IPS DF 6.9 (cell line): ENCODE measurements around the gene TRIM60.
"Not testable (repeated sequence)": the region's sequence is repeated elsewhere in the genome, so short reads cannot be mapped to it uniquely, and the experiment has no call there.

Experiments used
- DNase-seq: peaks from one replicate; pipeline ENCODE4 v3.0.0-alpha.2; 2013; ENCODE audit warnings: low read depth, low spot score
- H3K27ac ChIP-seq: one replicate; pipeline ENCODE4 v1.5.1; 2013; ENCODE audit warnings: low read length, control low read depth
- H3K27me3 ChIP-seq: 2 replicates; pipeline ENCODE4 v1.6.1; 2013; ENCODE audit warnings: mild to moderate bottlenecking, low read length; ENCODE audit not compliant: control insufficient read depth, insufficient read depth
- H3K36me3 ChIP-seq: 2 replicates; pipeline ENCODE4 v1.6.1; 2013; ENCODE audit warnings: low read length; ENCODE audit not compliant: control insufficient read depth, insufficient read depth
- H3K4me1 ChIP-seq: 2 replicates; pipeline ENCODE4 v1.6.1; 2013; ENCODE audit warnings: low read length; ENCODE audit not compliant: control insufficient read depth, insufficient read depth
- H3K4me3 ChIP-seq: 2 replicates; pipeline ENCODE4 v1.5.1; 2013; ENCODE audit warnings: mild to moderate bottlenecking, low read length
- H3K9me3 ChIP-seq: 2 replicates; pipeline ENCODE4 v1.6.1; 2013; ENCODE audit warnings: low read length, inconsistent platforms; ENCODE audit not compliant: control insufficient read depth, insufficient read depth
- WGBS: extraction: QIAGEN DNeasy Blood & Tissue Kit; methylation state at CpG from one replicate; pipeline ENCODE4 v1.1.7; 2013; ENCODE audit warnings: mixed read lengths, missing lambda C conversion rate; ENCODE audit not compliant: insufficient read length, insufficient coverage; 5-methylcytosine and 5-hydroxymethylcytosine counted together

The TRIM60 gene

GRCh38 chr4:165053645-165054044 lies 21.8 kb downstream of the TRIM60 start, which contains the start of gene TRIM75:
Gene TRIM75 (plus strand): TSS chr4:165053866. CDS start chr4:165059148, 5,282 bp downstream.
- Histone ChIP-seq H3K27me3 (no peaks in the 10 kb centered on the region), H3K4me3 (no peak within 1 kb of the TSS), H3K27ac (no peak within 1 kb of the TSS), H3K36me3 (no peaks in the 10 kb centered on the region), H3K9me3 (no peaks in the 10 kb centered on the region), H3K4me1 (no peaks in the 10 kb centered on the region; the same call in 1 of the 2 replicates)
- no peak for DNase-seq
- WGBS: no CpG with 5 or more reads among the region's 6 CpGs

GRCh38 chr4:165055601-165056000 lies 23.8 kb downstream of the TRIM60 start:
- no CpG with 5 or more reads among the region's 9 CpGs for WGBS
- DNase-seq: no peak
- Histone ChIP-seq H3K4me1 (no peaks in the 10 kb centered on the region), H3K36me3 (no peaks in the 10 kb centered on the region), H3K27ac (no peak overlapping the region), H3K9me3 (no peaks in the 10 kb centered on the region), H3K4me3 (no peak overlapping the region), H3K27me3 (no peaks in the 10 kb centered on the region)

- Histone ChIP-seq H3K4me1 (no peaks in the 10 kb centered on the region), H3K9me3 (no peaks in the 10 kb centered on the region), H3K27ac (no peak overlapping the region), H3K36me3 (no peaks in the 10 kb centered on the region), H3K27me3 (no peaks in the 10 kb centered on the region), H3K4me3 (no peak overlapping the region)
- WGBS: no CpG with 5 or more reads among the region's 2 CpGs
- DNase-seq: no peak
These were observed 26.9 kb downstream of the TRIM60 start for GRCh38 chr4:165058666-165059065.

- no CpG with 5 or more reads among the region's 4 CpGs for WGBS
- no peaks in the 10 kb centered on the region for H3K27me3 ChIP-seq
- no peak overlapping the region for H3K4me3 ChIP-seq
- H3K9me3 ChIP-seq: no peaks in the 10 kb centered on the region
- no peak overlapping the region for H3K27ac ChIP-seq
- H3K4me1 ChIP-seq: no peaks in the 10 kb centered on the region
- no peaks in the 10 kb centered on the region for H3K36me3 ChIP-seq
- DNase-seq: no peak
These were observed 27.6 kb downstream of the TRIM60 start for GRCh38 chr4:165059386-165059785.

- Histone ChIP-seq H3K36me3 (no peaks in the 10 kb centered on the region), H3K27me3 (no peaks in the 10 kb centered on the region), H3K4me3 (no peak overlapping the region), H3K4me1 (no peaks in the 10 kb centered on the region), H3K27ac (no peak overlapping the region), H3K9me3 (no peaks in the 10 kb centered on the region)
- no peak for DNase-seq
- WGBS: no CpG with 5 or more reads among the region's 1 CpG
These were observed 29.1 kb downstream of the TRIM60 start for GRCh38 chr4:165060938-165061337.

- H3K27me3 ChIP-seq: no peaks in the 10 kb centered on the region
- no peak overlapping the region for H3K4me3 ChIP-seq
- WGBS: no CpG with 5 or more reads among the region's 1 CpG
- H3K4me1 ChIP-seq: no peaks in the 10 kb centered on the region
- H3K36me3 ChIP-seq: no peaks in the 10 kb centered on the region
- H3K27ac ChIP-seq: no peak overlapping the region
- H3K9me3 ChIP-seq: no peaks in the 10 kb centered on the region
- DNase-seq: no peak
These were observed 38.8 kb downstream of the TRIM60 start for GRCh38 chr4:165070560-165070959.

- WGBS: no CpG with 5 or more reads among the region's 11 CpGs
- not testable (repeated sequence) for DNase-seq, H3K27me3 ChIP-seq, H3K27ac ChIP-seq, H3K4me1 ChIP-seq, H3K36me3 ChIP-seq, H3K9me3 ChIP-seq, H3K4me3 ChIP-seq
These were observed 41.5 kb downstream of the TRIM60 start for GRCh38 chr4:165073346-165073745.

- peaks cover 2% of the 10 kb centered on the region; the same call in 1 of the 2 replicates for H3K36me3 ChIP-seq
- WGBS: no CpG with 5 or more reads among the region's 5 CpGs
- no peak for DNase-seq
These were observed 45.3 kb downstream of the TRIM60 start for GRCh38 chr4:165077034-165077578.

GRCh38 chr4:165079476-165079875 lies 47.7 kb downstream of the TRIM60 start:
- H3K27me3 ChIP-seq: no peaks in the 10 kb centered on the region
- peaks cover 2% of the 10 kb centered on the region; the same call in 1 of the 2 replicates for H3K36me3 ChIP-seq
- H3K4me1 ChIP-seq: no peaks in the 10 kb centered on the region
- H3K4me3 ChIP-seq: no peak overlapping the region
- H3K9me3 ChIP-seq: no peaks in the 10 kb centered on the region
- WGBS: no CpG with 5 or more reads among the region's 6 CpGs
- no peak for DNase-seq
- H3K27ac ChIP-seq: no peak overlapping the region

More at GRCh38 chr4:165077034-165077578, 45.3 kb downstream of the TRIM60 start:
- Histone ChIP-seq H3K27ac (no peak overlapping the region), H3K4me1 (no peaks in the 10 kb centered on the region), H3K4me3 (no peak overlapping the region), H3K27me3 (no peaks in the 10 kb centered on the region), H3K9me3 (no peaks in the 10 kb centered on the region)

GRCh38 chr4:165084787-165085186 lies 53.0 kb downstream of the TRIM60 start:
- no CpG with 5 or more reads among the region's 7 CpGs for WGBS
- H3K27ac ChIP-seq, H3K9me3 ChIP-seq, H3K36me3 ChIP-seq, DNase-seq, H3K4me1 ChIP-seq, H3K27me3 ChIP-seq, H3K4me3 ChIP-seq: not testable (repeated sequence)

- no peak for DNase-seq
- H3K4me3 ChIP-seq: no peak overlapping the region
- H3K9me3 ChIP-seq: no peaks in the 10 kb centered on the region
- H3K27ac ChIP-seq: no peak overlapping the region
- no peaks in the 10 kb centered on the region for H3K27me3 ChIP-seq
- H3K4me1 ChIP-seq: no peaks in the 10 kb centered on the region
- WGBS: no CpG with 5 or more reads among the region's 2 CpGs
- peaks cover 4% of the 10 kb centered on the region; the same call in 1 of the 2 replicates for H3K36me3 ChIP-seq
These were observed 54.1 kb downstream of the TRIM60 start for GRCh38 chr4:165085946-165086345.
